HG02885 (cell line): Measurements from ENCODE around the gene ACER2.
"Not testable (repeated sequence)": the region's sequence is repeated elsewhere in the genome, so short reads cannot be mapped to it uniquely, and the experiment has no call there.

Experiments used
- ATAC-seq: cut with Tn5 transposase; IDR thresholded peaks from one replicate; pipeline ENCODE4 v1.9.1; 2021; ENCODE audit warnings: mild to moderate bottlenecking; ENCODE audit not compliant: unreplicated experiment, poor library complexity

ACER2 gene

GRCh38 chr9:19405771-19406170, 3.0 kb upstream of the ACER2 start:
- no peak for ATAC-seq

- ATAC-seq = no peak
These were observed 505 bp upstream of the ACER2 start for GRCh38 chr9:19408316-19408692.

GRCh38 chr9:19409401-19410194, 789 bp downstream of the ACER2 start:
- ATAC-seq = peak; percentile 22

GRCh38 chr9:19410195-19410503, 1.3 kb downstream of the ACER2 start:
- ATAC-seq = no peak

GRCh38 chr9:19410594-19410993, 1.8 kb downstream of the ACER2 start:
- ATAC-seq = no peak

GRCh38 chr9:19411316-19411715, 2.5 kb downstream of the ACER2 start:
- ATAC-seq = no peak

- not testable (repeated sequence) for ATAC-seq
These were observed 4.6 kb downstream of the ACER2 start for GRCh38 chr9:19413456-19413855.

GRCh38 chr9:19416143-19416542, 7.3 kb downstream of the ACER2 start:
- no peak for ATAC-seq

GRCh38 chr9:19420877-19421276, 12.1 kb downstream of the ACER2 start:
- no peak for ATAC-seq

- no peak for ATAC-seq
These were observed 14.4 kb downstream of the ACER2 start for GRCh38 chr9:19423163-19423562.

GRCh38 chr9:19424176-19424779, 15.5 kb downstream of the ACER2 start:
- peak; percentile 88 for ATAC-seq

GRCh38 chr9:19429595-19429994, 20.8 kb downstream of the ACER2 start:
- ATAC-seq = no peak

- no peak for ATAC-seq
These were observed 21.5 kb downstream of the ACER2 start for GRCh38 chr9:19430201-19430760.

- ATAC-seq = no peak
These were observed 22.8 kb downstream of the ACER2 start for GRCh38 chr9:19431361-19432171.

GRCh38 chr9:19432473-19432872, 23.7 kb downstream of the ACER2 start:
- ATAC-seq = no peak

- not testable (repeated sequence) for ATAC-seq
These were observed 24.9 kb downstream of the ACER2 start for GRCh38 chr9:19433729-19434128.

GRCh38 chr9:19440376-19440775, 31.6 kb downstream of the ACER2 start:
- no peak for ATAC-seq

- peak; percentile 13 for ATAC-seq
These were observed 32.2 kb downstream of the ACER2 start for GRCh38 chr9:19440823-19441580.

GRCh38 chr9:19441730-19442129, 32.9 kb downstream of the ACER2 start:
- peak; percentile 93 for ATAC-seq

- peak; percentile 19 for ATAC-seq
These were observed 33.4 kb downstream of the ACER2 start for GRCh38 chr9:19442240-19442639.
